Vagina (tissue), 2 donors: ENCODE results near the gene MTMR12. TPM values are rescaled to one million over a fixed set of nuclear protein-coding genes. Genes with fewer than 3 reads are reported as not detected.
A peak's percentile ranks its signal among the peaks of the same experiment; 100 is the strongest.

Source experiments
- DNase-seq, 2 donors: peaks; one replicate each; pipeline ENCODE4 v3.0.0-alpha.2; 2017; ENCODE audit errors: extremely low spot score in 2 of 2
- H3K27ac ChIP-seq: fragments of 200-600 bp; sonication (generic); one replicate; pipeline ENCODE4 v1.5.1; 2019
- H3K27me3 ChIP-seq: fragments of 200-600 bp; sonication (generic); one replicate; pipeline ENCODE4 v1.5.1; 2019
- H3K36me3 ChIP-seq, 2 donors: fragments of 200-600 bp; sonication (generic); one replicate each; pipeline ENCODE4 v1.5.1; 2017 to 2019
- H3K4me1 ChIP-seq: fragments of 200-600 bp; sonication (generic); one replicate; pipeline ENCODE4 v1.5.1; 2019
- H3K4me3 ChIP-seq, 2 donors: fragments of 200-600 bp; sonication (generic); 1 replicate in 1 of 2; 2 replicates in 1 of 2; pipeline ENCODE4 v1.5.1; 2016 to 2019
- H3K9me3 ChIP-seq: fragments of 200-600 bp; sonication (generic); one replicate; pipeline ENCODE4 v1.5.1; 2019
- CTCF ChIP-seq, 3 experiments: fragments of 450-650 bp in 2 of 3; fragments of 200-600 bp in 1 of 3; sonication (generic) in 1 of 3; IDR thresholded peaks; one replicate each; pipeline ENCODE4 v1.5.1; 2017 to 2019; ENCODE audit warnings: antibody characterized with exemption in 3 of 3, mild to moderate bottlenecking in 2 of 3, moderate library complexity in 2 of 3
- POLR2A ChIP-seq, 2 donors: fragments of 450-650 bp; IDR thresholded peaks; one replicate each; pipeline ENCODE4 v1.6.1; 2017; ENCODE audit warnings: antibody characterized with exemption in 2 of 2, mild to moderate bottlenecking in 2 of 2, moderate library complexity in 2 of 2
- POLR2AphosphoS5 ChIP-seq, 2 donors: sonication (generic); formaldehyde crosslinking; IDR thresholded peaks; one replicate each; pipeline ENCODE4 v1.9.0; 2017; ENCODE audit warnings: antibody characterized with exemption in 2 of 2, mild to moderate bottlenecking in 2 of 2, low read depth in 1 of 2; ENCODE audit not compliant: insufficient read depth in 1 of 2
- intact Hi-C: fragments of 100-400 bp; cut with DNase I; formaldehyde crosslinking; loops from one replicate; pipeline ENCODE4 v1.15.1; 2023
- total RNA-seq: library from RNA; depleted of rRNA; stranded (reverse); fragments of >200 nt; gene quantifications from one replicate; pipeline ENCODE4 v1.2.3, GENCODE V29; 2016

The MTMR12 gene
- total RNA-seq, 1 donor from 2014 or later = 23.8 TPM

- intact Hi-C loops = loop anchor here (10.0 kb wide), 1 partner anchor 355 kb away; no protein-coding TSS in a partner anchor
- peaks cover 0 to 54% of the 10 kb centered on the region in 2 donors for H3K36me3 ChIP-seq
- no peak overlapping the region for H3K4me3 ChIP-seq
- no peak for DNase-seq
- H3K4me1 ChIP-seq = peaks cover 1% of the 10 kb centered on the region
- H3K27ac ChIP-seq = no peak overlapping the region
- H3K27me3 ChIP-seq = no peaks in the 10 kb centered on the region
- TF ChIP-seq CTCF (IDR thresholded peaks at IDR 0.05) (no peak), POLR2AphosphoS5 (IDR thresholded peaks at IDR 0.05; ENCODE audit: insufficient read depth in 1 of 2, low read depth in 1 of 2) (no peak), POLR2A (IDR thresholded peaks at IDR 0.05) (no peak)
- no peaks in the 10 kb centered on the region for H3K9me3 ChIP-seq
These were observed 73.4 kb downstream of the MTMR12 start for GRCh38 chr5:32239385-32239784.

GRCh38 chr5:32233696-32234447 is 78.9 kb downstream of the MTMR12 start:
- H3K36me3 ChIP-seq = peaks cover 0 to 27% of the 10 kb centered on the region in 2 donors
- H3K4me3 ChIP-seq = no peak overlapping the region
- intact Hi-C loops = loop anchor here (10.0 kb wide), 1 partner anchor 361 kb away; no protein-coding TSS in a partner anchor
- H3K27me3 ChIP-seq = no peaks in the 10 kb centered on the region
- TF ChIP-seq POLR2AphosphoS5 (IDR thresholded peaks at IDR 0.05; ENCODE audit: insufficient read depth in 1 of 2, low read depth in 1 of 2) (no peak), CTCF (IDR thresholded peaks at IDR 0.05) (no peak), POLR2A (IDR thresholded peaks at IDR 0.05) (no peak)
- peaks cover 39% of the 10 kb centered on the region for H3K4me1 ChIP-seq
- DNase-seq = no peak
- peak overlapping the region; percentile 62 for H3K27ac ChIP-seq
- H3K9me3 ChIP-seq = no peaks in the 10 kb centered on the region

- no peak for TF ChIP-seq POLR2AphosphoS5 (IDR thresholded peaks at IDR 0.05; ENCODE audit: insufficient read depth in 1 of 2, low read depth in 1 of 2)
- TF ChIP-seq POLR2A (IDR thresholded peaks at IDR 0.05) = no peak
- TF ChIP-seq CTCF (IDR thresholded peaks at IDR 0.05) = no peak
- Histone ChIP-seq H3K4me3 (no peak overlapping the region), H3K36me3 (peaks cover 0 to 21% of the 10 kb centered on the region in 2 donors), H3K4me1 (peaks cover 39% of the 10 kb centered on the region), H3K27ac (peak overlapping the region; percentile 62), H3K27me3 (no peaks in the 10 kb centered on the region), H3K9me3 (no peaks in the 10 kb centered on the region)
- no peak for DNase-seq
- intact Hi-C loops = loop anchor here (10.0 kb wide), 1 partner anchor 362 kb away; no protein-coding TSS in a partner anchor
These were observed 79.5 kb downstream of the MTMR12 start for GRCh38 chr5:32233220-32233695.

- peaks cover 0 to 15% of the 10 kb centered on the region in 2 donors for H3K36me3 ChIP-seq
- H3K4me3 ChIP-seq = no peak overlapping the region
- peak overlapping the region; percentile 62 for H3K27ac ChIP-seq
- no peaks in the 10 kb centered on the region for H3K27me3 ChIP-seq
- no peak for DNase-seq
- TF ChIP-seq CTCF (IDR thresholded peaks at IDR 0.05) (peak; percentile 53 to 88 (median 79)), POLR2AphosphoS5 (IDR thresholded peaks at IDR 0.05; ENCODE audit: insufficient read depth in 1 of 2, low read depth in 1 of 2) (peak in 1 of 2 donors; percentile 50), POLR2A (IDR thresholded peaks at IDR 0.05) (no peak)
- H3K9me3 ChIP-seq = no peaks in the 10 kb centered on the region
- peaks cover 39% of the 10 kb centered on the region for H3K4me1 ChIP-seq
- intact Hi-C loops = loop anchor here (10.0 kb wide), 1 partner anchor 362 kb away; no protein-coding TSS in a partner anchor
These were observed 80.1 kb downstream of the MTMR12 start for GRCh38 chr5:32232441-32233219.
